ENCODE measurements around the gene BPIFB6.

The BPIFB6 gene

GRCh38 chr20:33000802-33001466 is 30.5 kb upstream of the BPIFB6 start:
- DNase-seq (ENCODE audit: low spot score): no peak
- no peak for FAIRE-seq

- FAIRE-seq (peak; percentile 35), DNase-seq (ENCODE audit: low spot score) (no peak)
These were observed 29.2 kb upstream of the BPIFB6 start for GRCh38 chr20:33002087-33002808.

GRCh38 chr20:33004141-33004751 is 27.2 kb upstream of the BPIFB6 start, which contains the start of gene SUN5:
Gene SUN5 (minus strand): TSS chr20:33004433. CDS start chr20:33004340, 93 bp downstream.
- FAIRE-seq (no peak), DNase-seq (ENCODE audit: low spot score) (no peak)

GRCh38 chr20:33005132-33005566 is 26.3 kb upstream of the BPIFB6 start:
- FAIRE-seq (no peak), DNase-seq (ENCODE audit: low spot score) (no peak)

- FAIRE-seq: no peak
These were observed 25.3 kb upstream of the BPIFB6 start for GRCh38 chr20:33005908-33006775.

GRCh38 chr20:33006776-33007375 is 24.6 kb upstream of the BPIFB6 start:
- DNase-seq (ENCODE audit: low spot score) (no peak), FAIRE-seq (no peak)

More at GRCh38 chr20:33005908-33006775, 25.3 kb upstream of the BPIFB6 start:
- DNase-seq (ENCODE audit: low spot score): no peak

GRCh38 chr20:33007376-33008335 is 23.8 kb upstream of the BPIFB6 start, which contains the start of gene BPIFB2:
Gene BPIFB2 (plus strand): TSS chr20:33007704. CDS start chr20:33008575, 871 bp downstream.
- FAIRE-seq: no peak
- no peak for DNase-seq (ENCODE audit: low spot score)

- FAIRE-seq (peak; percentile 61), DNase-seq (ENCODE audit: low spot score) (no peak)
These were observed 22.9 kb upstream of the BPIFB6 start for GRCh38 chr20:33008336-33009213.

GRCh38 chr20:33009214-33010132 is 22.0 kb upstream of the BPIFB6 start:
- DNase-seq (ENCODE audit: low spot score) (no peak), FAIRE-seq (no peak)

- FAIRE-seq: no peak
- no peak for DNase-seq (ENCODE audit: low spot score)
These were observed 21.3 kb upstream of the BPIFB6 start for GRCh38 chr20:33010133-33010504.

- DNase-seq (ENCODE audit: low spot score): no peak
- FAIRE-seq: no peak
These were observed 20.6 kb upstream of the BPIFB6 start for GRCh38 chr20:33010674-33011449.

GRCh38 chr20:33012327-33013189 is 18.9 kb upstream of the BPIFB6 start:
- no peak for FAIRE-seq
- no peak for DNase-seq (ENCODE audit: low spot score)

GRCh38 chr20:33013701-33014326 is 17.6 kb upstream of the BPIFB6 start:
- no peak for DNase-seq (ENCODE audit: low spot score)
- FAIRE-seq: no peak

- FAIRE-seq (no peak), DNase-seq (ENCODE audit: low spot score) (no peak)
These were observed 16.9 kb upstream of the BPIFB6 start for GRCh38 chr20:33014336-33015113.

- no peak for FAIRE-seq
These were observed 16.3 kb upstream of the BPIFB6 start for GRCh38 chr20:33015114-33015484.

More at GRCh38 chr20:33015114-33015484, 16.3 kb upstream of the BPIFB6 start:
- DNase-seq (ENCODE audit: low spot score): no peak
